ENCODE data around the gene RAPH1. TPM values are rescaled to one million over a fixed set of nuclear protein-coding genes. Genes with fewer than 3 reads are reported as not detected.

Gene RAPH1
- polyA plus RNA-seq, 1 donor from 2014 or later = 13.9 TPM

DNA sequence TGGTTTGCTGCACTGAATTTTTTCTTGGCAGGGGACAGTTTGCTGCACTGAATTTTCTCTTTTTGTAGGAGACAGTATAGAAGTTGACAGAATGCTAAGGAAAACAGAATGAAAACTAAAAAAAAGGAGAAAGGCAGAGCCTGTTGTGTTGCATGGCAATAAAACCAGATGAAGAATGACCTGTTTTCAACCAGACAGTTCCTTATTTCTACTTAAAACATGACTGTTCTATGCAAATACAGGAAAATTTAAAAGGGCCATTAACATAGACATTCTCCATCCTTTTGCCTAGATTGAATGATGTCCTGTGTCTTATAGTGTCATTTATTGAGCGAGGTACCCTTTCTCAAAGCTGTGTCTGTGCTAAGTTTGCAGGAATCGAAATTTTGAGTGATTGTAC lies 173.6 kb downstream of the RAPH1 start (continued):
- TF ChIP-seq RAD21 (conservative IDR thresholded peaks at IDR 0.05) = no peak
- TF ChIP-seq POLR2AphosphoS5 (IDR thresholded peaks at IDR 0.05) = no peak
- TF ChIP-seq TAF1 (IDR thresholded peaks at IDR 0.05; ENCODE audit: low read depth) = no peak

DNA sequence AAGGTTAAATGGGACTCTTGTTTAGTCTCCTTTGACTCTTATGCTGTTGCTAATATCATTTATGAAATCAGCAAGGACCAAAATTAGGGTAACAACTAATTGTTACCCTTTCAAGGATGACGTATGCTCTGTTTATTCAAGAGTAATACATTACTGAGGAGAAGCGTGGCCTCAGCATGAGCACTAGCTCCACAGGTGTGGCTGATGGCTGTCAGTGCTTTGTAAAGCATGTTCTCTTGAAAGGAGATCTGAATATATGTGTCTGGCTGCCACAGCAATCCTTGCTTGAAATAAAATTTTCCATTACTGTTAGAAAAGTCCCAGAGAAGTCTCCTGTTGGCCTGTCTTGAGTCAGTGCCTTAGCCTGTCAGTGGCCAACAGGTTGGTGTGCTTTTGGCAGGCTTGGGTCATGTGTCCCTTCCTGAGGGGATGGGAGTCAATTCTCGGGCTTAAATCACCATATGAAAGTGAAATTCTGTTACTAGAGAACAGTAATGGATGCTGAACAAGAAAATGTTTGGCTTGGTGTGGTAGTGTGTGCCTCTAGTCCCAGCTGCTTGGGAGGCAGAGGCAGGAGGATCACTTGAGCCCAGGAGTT lies 174.2 kb downstream of the RAPH1 start:
- no peaks in the 10 kb centered on the region for H3K9me2 ChIP-seq (ENCODE audit: insufficient read depth, low read length)
- H2AFZ ChIP-seq (ENCODE audit: low read depth, low read length) = no peak overlapping the region
- H4K20me1 ChIP-seq (ENCODE audit: insufficient read depth) = peaks cover 4% of the 10 kb centered on the region
- no peak overlapping the region for H3K4me2 ChIP-seq (ENCODE audit: low read length)
- no peak overlapping the region for H3K4me3 ChIP-seq (ENCODE audit: low read length)
- no peaks in the 10 kb centered on the region for H3K36me3 ChIP-seq (ENCODE audit: insufficient read depth, low read length)
- H3K9me3 ChIP-seq (ENCODE audit: low read length) = no peaks in the 10 kb centered on the region
- TF ChIP-seq POLR2AphosphoS5 (IDR thresholded peaks at IDR 0.05) (no peak), RAD21 (conservative IDR thresholded peaks at IDR 0.05) (no peak), EP300 (conservative IDR thresholded peaks at IDR 0.05; ENCODE audit: poor library complexity, severe bottlenecking) (no peak), MXI1 (conservative IDR thresholded peaks at IDR 0.05; ENCODE audit: poor library complexity, severe bottlenecking) (no peak), TAF1 (IDR thresholded peaks at IDR 0.05; ENCODE audit: low read depth) (no peak), SMC3 (conservative IDR thresholded peaks at IDR 0.05; ENCODE audit: poor library complexity) (no peak), EZH2 (IDR thresholded peaks at IDR 0.05; ENCODE audit: borderline replicate concordance, insufficient read depth, low read length, poor library complexity, severe bottlenecking) (no peak)
- TF ChIP-seq, protein P1, sequence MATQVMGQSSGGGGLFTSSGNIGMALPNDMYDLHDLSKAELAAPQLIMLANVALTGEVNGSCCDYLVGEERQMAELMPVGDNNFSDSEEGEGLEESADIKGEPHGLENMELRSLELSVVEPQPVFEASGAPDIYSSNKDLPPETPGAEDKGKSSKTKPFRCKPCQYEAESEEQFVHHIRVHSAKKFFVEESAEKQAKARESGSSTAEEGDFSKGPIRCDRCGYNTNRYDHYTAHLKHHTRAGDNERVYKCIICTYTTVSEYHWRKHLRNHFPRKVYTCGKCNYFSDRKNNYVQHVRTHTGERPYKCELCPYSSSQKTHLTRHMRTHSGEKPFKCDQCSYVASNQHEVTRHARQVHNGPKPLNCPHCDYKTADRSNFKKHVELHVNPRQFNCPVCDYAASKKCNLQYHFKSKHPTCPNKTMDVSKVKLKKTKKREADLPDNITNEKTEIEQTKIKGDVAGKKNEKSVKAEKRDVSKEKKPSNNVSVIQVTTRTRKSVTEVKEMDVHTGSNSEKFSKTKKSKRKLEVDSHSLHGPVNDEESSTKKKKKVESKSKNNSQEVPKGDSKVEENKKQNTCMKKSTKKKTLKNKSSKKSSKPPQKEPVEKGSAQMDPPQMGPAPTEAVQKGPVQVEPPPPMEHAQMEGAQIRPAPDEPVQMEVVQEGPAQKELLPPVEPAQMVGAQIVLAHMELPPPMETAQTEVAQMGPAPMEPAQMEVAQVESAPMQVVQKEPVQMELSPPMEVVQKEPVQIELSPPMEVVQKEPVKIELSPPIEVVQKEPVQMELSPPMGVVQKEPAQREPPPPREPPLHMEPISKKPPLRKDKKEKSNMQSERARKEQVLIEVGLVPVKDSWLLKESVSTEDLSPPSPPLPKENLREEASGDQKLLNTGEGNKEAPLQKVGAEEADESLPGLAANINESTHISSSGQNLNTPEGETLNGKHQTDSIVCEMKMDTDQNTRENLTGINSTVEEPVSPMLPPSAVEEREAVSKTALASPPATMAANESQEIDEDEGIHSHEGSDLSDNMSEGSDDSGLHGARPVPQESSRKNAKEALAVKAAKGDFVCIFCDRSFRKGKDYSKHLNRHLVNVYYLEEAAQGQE (IDR thresholded peaks at IDR 0.05; ENCODE audit: borderline replicate concordance) = no peak
- TF ChIP-seq, protein P2, sequence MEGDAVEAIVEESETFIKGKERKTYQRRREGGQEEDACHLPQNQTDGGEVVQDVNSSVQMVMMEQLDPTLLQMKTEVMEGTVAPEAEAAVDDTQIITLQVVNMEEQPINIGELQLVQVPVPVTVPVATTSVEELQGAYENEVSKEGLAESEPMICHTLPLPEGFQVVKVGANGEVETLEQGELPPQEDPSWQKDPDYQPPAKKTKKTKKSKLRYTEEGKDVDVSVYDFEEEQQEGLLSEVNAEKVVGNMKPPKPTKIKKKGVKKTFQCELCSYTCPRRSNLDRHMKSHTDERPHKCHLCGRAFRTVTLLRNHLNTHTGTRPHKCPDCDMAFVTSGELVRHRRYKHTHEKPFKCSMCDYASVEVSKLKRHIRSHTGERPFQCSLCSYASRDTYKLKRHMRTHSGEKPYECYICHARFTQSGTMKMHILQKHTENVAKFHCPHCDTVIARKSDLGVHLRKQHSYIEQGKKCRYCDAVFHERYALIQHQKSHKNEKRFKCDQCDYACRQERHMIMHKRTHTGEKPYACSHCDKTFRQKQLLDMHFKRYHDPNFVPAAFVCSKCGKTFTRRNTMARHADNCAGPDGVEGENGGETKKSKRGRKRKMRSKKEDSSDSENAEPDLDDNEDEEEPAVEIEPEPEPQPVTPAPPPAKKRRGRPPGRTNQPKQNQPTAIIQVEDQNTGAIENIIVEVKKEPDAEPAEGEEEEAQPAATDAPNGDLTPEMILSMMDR (IDR thresholded peaks at IDR 0.05; ENCODE audit: poor library complexity, severe bottlenecking) = no peak
- H3F3A ChIP-seq (ENCODE audit: insufficient read depth, low read length, poor library complexity, severe bottlenecking) = no peaks in the 10 kb centered on the region
- H3K79me2 ChIP-seq (replicated peaks; ENCODE audit: insufficient read depth, low read length) = peaks cover 52% of the 10 kb centered on the region
- no peaks in the 10 kb centered on the region for H3K27me3 ChIP-seq (ENCODE audit: insufficient read depth, low read depth, low read length)
- H3K9ac ChIP-seq (ENCODE audit: low read length) = no peak overlapping the region
- no peak overlapping the region for H3K27ac ChIP-seq (ENCODE audit: low read length)

DNA sequence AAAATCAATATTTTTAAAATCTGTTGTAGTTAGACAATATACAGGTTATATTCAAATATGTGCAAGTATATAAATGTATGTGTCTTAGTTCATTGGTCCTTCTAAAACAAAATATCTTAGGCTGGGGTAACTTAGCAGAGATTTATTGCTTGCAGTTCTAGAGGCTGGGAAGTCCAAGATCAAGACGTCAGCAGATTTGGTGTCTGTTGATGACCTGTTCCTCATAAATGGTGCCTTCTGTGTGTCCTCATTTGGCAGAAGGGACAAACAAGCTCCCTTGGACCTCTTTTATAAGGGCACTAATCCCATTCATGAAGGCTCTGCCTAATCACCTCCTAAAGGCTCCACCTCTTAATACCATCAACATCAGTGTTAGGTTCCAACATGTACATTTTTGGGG lies 175.7 kb downstream of the RAPH1 start:
- Histone ChIP-seq H3K79me2 (replicated peaks; ENCODE audit: insufficient read depth, low read length) (peaks cover 54% of the 10 kb centered on the region), H3K9ac (ENCODE audit: low read length) (no peak overlapping the region)

More for the DNA sequence above, 175.7 kb downstream of the RAPH1 start:
- H3K27ac ChIP-seq (ENCODE audit: low read length) = no peak overlapping the region
- no peaks in the 10 kb centered on the region for H3K36me3 ChIP-seq (ENCODE audit: insufficient read depth, low read length)
- H3F3A ChIP-seq (ENCODE audit: insufficient read depth, low read length, poor library complexity, severe bottlenecking) = no peaks in the 10 kb centered on the region
- TF ChIP-seq TAF1 (IDR thresholded peaks at IDR 0.05; ENCODE audit: low read depth) = no peak
- no peak for TF ChIP-seq POLR2AphosphoS5 (IDR thresholded peaks at IDR 0.05)
- TF ChIP-seq SMC3 (conservative IDR thresholded peaks at IDR 0.05; ENCODE audit: poor library complexity) = no peak
- TF ChIP-seq, protein P1 (IDR thresholded peaks at IDR 0.05; ENCODE audit: borderline replicate concordance) = no peak
- TF ChIP-seq RAD21 (conservative IDR thresholded peaks at IDR 0.05) = no peak
- TF ChIP-seq MXI1 (conservative IDR thresholded peaks at IDR 0.05; ENCODE audit: poor library complexity, severe bottlenecking) = no peak
- TF ChIP-seq EP300 (conservative IDR thresholded peaks at IDR 0.05; ENCODE audit: poor library complexity, severe bottlenecking) = no peak
- TF ChIP-seq EZH2 (IDR thresholded peaks at IDR 0.05; ENCODE audit: borderline replicate concordance, insufficient read depth, low read length, poor library complexity, severe bottlenecking) = no peak
- TF ChIP-seq, protein P2 (IDR thresholded peaks at IDR 0.05; ENCODE audit: poor library complexity, severe bottlenecking) = no peak
- H3K9me2 ChIP-seq (ENCODE audit: insufficient read depth, low read length) = no peaks in the 10 kb centered on the region
- no peaks in the 10 kb centered on the region for H3K27me3 ChIP-seq (ENCODE audit: insufficient read depth, low read depth, low read length)
- no peaks in the 10 kb centered on the region for H3K9me3 ChIP-seq (ENCODE audit: low read length)
- H3K4me3 ChIP-seq (ENCODE audit: low read length) = no peak overlapping the region
- H3K4me2 ChIP-seq (ENCODE audit: low read length) = no peak overlapping the region
- H2AFZ ChIP-seq (ENCODE audit: low read depth, low read length) = no peak overlapping the region
- peaks cover 4% of the 10 kb centered on the region for H4K20me1 ChIP-seq (ENCODE audit: insufficient read depth)
